Fibroblast of skin of left quadriceps (primary cell): ENCODE measurements around the gene CEP72.
"Not testable (repeated sequence)": the region's sequence is repeated elsewhere in the genome, so short reads cannot be mapped to it uniquely, and the experiment has no call there.

Source experiments
- DNase-seq, 2 experiments: peaks; one replicate each; pipeline ENCODE4 v3.0.0-alpha.2; 2013; ENCODE audit warnings: low read depth in 2 of 2

The CEP72 gene

DNA sequence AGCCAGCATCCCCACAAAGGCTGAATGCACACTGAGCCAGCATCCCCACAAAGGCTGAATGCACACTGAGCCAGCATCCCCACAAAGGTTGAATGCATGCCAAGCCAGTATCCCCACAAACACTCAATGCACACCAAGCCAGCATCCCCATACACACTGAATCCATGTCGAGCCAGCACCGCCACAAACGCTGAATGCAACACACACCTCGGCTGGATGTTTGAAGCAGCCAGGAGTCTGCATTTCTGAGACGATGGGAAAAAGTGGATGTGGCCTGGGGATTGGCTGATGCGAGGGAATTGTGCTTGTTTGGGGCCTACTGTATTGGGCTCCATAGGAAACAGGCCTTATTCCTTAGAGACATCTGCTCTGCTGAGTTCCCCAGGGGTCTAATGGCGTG lies 30.9 kb upstream of the CEP72 start:
- DNase-seq = no peak

GRCh38 chr5:581941-582340 lies 30.2 kb upstream of the CEP72 start:
- DNase-seq = no peak

GRCh38 chr5:582445-582844 lies 29.7 kb upstream of the CEP72 start:
- not testable (repeated sequence) for DNase-seq

GRCh38 chr5:582936-583635 lies 29.1 kb upstream of the CEP72 start:
- DNase-seq = no peak

- DNase-seq = no peak
Observed at GRCh38 chr5:583645-584044, 28.5 kb upstream of the CEP72 start.

GRCh38 chr5:584216-584615 lies 27.9 kb upstream of the CEP72 start:
- DNase-seq = no peak

GRCh38 chr5:584846-585245 lies 27.3 kb upstream of the CEP72 start:
- no peak for DNase-seq

GRCh38 chr5:585556-585955 lies 26.6 kb upstream of the CEP72 start:
- DNase-seq = no peak

DNA sequence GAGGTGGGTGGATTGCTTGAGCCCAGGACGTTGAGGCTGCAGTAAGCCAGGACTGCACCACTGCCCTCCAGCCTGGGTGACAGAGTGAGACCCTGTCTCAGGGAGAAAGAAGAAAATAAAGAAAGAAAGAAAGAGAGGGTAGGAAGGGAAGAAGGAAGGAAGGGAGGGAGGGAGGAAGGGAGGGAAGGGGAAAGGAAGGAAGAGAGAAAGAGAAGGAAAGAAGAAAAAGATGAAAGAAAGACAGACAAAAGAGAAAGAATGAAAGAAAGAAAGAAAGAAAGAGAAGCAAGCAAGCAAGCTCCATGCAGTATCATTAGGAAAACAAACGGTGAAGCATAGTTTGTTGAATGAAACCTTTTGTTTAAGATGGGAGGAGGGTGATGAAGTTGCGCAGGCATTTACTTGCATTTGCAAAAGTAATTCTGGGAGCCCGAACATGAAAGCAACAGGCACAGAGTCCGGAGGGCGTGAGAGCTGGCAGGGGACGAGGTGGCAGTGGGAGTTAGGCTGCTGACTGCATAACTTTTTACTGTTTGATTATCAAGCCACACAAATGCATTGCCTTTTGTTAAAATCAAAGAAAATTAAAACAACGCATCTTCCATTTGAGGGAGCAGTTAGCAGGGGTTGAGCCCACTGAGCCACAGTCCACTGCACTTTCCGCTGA lies 26.0 kb upstream of the CEP72 start:
- DNase-seq = no peak

GRCh38 chr5:586751-587285 lies 25.3 kb upstream of the CEP72 start:
- DNase-seq = no peak

DNA sequence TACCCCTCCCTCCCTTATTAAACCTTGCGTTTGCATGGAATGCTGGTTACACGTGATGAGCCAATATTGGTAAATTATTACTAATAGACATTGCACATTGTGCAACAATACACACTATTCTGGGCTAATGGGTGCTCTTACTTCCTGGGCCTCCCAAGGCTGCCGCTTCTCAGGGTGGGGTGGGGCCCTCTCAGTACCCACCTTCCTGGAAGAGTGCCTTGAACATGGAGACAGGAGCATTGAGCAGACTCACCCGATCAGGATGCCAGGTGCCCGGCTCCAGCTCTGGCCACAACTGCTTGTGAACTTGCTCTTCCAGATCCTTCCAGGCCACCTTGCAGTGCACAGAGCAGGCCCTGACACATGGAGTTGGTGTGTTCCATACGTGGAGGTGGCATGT lies 24.7 kb upstream of the CEP72 start:
- DNase-seq = no peak

DNA sequence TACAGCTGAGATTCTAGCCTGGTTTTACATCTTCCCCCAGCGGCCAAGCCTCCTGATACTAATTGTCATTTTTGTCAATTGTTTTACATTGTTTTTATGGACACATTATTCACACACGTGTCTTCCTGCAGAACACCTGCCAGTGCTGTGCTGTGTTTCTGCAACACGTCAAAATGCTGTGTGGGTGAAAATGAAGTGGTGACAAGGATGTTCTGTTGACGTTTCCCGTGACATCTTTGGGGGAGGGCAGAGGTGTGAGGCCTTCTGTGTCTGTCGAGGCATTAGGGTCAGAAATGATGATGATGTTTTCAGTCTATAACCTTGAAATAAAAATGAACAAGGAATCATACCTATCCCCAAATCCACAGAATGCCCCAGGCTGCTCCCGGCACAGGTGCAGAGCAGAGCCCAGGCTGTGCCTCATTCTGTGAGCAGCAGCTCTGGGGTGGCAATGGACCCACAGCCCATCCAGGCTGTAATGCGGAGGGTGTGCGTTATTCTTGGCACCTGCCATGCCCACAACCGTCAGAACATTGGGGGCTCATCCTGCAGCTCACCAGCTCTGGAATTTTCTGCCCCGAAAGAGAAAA lies 23.6 kb upstream of the CEP72 start:
- DNase-seq = no peak

- no peak for DNase-seq
Observed at GRCh38 chr5:589173-589572, 23.0 kb upstream of the CEP72 start.

- no peak for DNase-seq
Observed at GRCh38 chr5:589588-589987, 22.6 kb upstream of the CEP72 start.

GRCh38 chr5:590346-590745 lies 21.8 kb upstream of the CEP72 start:
- no peak for DNase-seq

GRCh38 chr5:591746-592145 lies 20.4 kb upstream of the CEP72 start:
- no peak for DNase-seq

DNA sequence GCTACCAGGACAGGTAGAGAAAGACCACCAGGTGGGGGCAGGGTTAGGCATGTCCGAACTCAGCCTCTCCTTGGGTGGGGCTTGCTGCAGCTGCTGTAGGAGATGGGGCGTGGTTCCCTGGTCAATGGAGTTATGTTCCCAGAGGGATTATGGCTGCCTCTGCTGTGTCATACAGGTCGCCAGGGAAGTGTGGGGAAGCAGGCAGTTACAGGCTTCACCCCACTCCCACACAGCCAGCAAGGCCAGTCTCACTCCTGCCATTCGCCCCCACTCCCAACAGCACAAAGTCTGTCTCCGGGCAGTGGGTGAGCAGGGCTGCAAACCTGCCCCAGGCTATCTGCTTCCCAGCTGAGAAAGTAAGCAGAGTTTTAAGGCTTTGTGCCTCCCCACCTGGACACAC lies 20.0 kb upstream of the CEP72 start:
- no peak for DNase-seq

DNA sequence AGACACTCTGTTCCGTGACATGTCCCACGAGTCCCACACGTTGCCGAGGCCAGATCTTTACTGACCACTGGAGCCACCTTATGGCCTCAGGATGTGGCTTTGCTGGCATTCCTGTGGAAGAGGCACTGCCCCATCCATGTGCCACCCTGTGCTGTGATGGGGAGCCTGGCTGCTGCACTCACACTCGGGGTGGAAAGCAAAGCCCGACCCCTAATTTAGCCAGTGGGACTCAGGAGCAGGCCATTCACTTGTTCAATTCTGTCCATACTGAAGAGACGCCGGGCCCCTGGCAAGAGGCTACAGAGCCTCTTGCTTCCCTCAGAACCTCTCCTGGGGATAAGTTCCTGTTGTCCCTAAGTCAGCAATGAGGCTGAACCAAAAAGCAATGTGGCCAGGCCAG lies 18.6 kb upstream of the CEP72 start:
- DNase-seq = no peak

- no peak for DNase-seq
Observed at GRCh38 chr5:594226-594860, 17.8 kb upstream of the CEP72 start.

DNA sequence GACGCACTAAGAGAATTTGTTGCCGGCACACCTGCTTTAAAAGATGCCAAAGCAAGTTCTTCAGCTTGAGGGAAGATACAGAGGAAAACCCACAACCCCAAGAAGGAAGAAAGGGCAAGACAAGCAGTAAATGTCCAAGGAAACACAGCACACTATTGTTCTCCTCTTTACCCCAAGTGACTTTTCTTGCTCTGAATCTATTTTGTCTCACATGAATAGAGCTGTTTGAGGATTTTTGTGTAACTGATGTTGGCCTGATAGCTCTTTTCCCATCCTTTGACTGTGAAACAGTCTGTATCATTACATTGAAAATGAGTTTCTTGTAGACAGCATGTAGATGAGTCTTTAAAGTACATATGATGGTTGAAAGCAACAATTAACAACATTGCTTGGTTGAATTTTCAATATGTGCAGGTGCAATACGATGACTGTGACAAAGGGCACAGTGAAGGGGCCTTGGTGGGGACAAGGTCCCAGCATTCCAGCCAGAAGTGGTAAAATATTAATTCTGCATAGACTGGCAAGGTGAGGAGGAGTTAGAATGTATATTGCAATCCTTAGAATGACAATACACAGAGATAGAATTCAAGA lies 16.8 kb upstream of the CEP72 start:
- no peak for DNase-seq

DNA sequence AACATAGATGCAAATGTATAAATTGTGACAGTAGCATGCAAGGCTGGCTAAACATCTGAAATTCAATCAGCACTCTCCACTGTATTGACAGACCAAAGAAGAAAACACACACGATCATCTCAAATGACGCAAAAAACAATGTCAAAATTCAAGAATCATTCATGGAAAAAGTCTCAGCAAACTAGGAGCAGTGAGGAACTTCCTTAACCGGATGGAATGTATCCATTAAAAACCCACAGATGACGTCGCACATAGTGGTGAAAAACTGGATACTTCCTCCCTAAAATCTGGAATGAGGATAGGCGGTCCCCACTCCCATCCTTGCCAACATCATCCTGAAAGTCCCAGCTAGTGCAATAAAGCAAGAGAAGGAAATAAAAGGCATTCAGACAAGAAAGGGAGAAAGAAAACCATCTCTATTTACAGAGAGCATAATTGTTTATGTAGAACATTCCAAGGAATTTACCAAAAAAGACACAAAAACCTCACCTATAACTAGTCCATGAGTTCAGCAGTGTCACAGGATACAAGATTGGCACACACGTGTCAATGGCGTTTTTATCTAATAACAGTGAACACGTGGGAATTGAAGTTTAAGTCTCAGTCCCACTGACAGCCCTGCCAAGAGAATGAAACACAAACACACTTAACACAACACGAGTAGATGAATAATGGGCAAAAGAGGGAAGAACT lies 14.1 kb upstream of the CEP72 start:
- DNase-seq = no peak

- no peak for DNase-seq
Observed at GRCh38 chr5:598564-598890, 13.6 kb upstream of the CEP72 start.
